ENCODE measurements around the gene SLC25A21.
"Not testable (repeated sequence)": the region's sequence is repeated elsewhere in the genome, so short reads cannot be mapped to it uniquely, and the experiment has no call there.

SLC25A21 gene

GRCh38 chr14:36986407-36986806 lies 186.0 kb downstream of the SLC25A21 start:
- DNase-seq (ENCODE audit: low read depth) = no peak

GRCh38 chr14:36981832-36982529 lies 190.4 kb downstream of the SLC25A21 start:
- DNase-seq (ENCODE audit: low read depth) = no peak

GRCh38 chr14:36980413-36980812 lies 192.0 kb downstream of the SLC25A21 start:
- not testable (repeated sequence) for DNase-seq (ENCODE audit: low read depth)

- no peak for DNase-seq (ENCODE audit: low read depth)
These were observed 192.5 kb downstream of the SLC25A21 start for GRCh38 chr14:36979863-36980262.

- no peak for DNase-seq (ENCODE audit: low read depth)
These were observed 195.8 kb downstream of the SLC25A21 start for GRCh38 chr14:36976571-36977023.

GRCh38 chr14:36975834-36976233 lies 196.6 kb downstream of the SLC25A21 start:
- DNase-seq (ENCODE audit: low read depth) = no peak

- DNase-seq (ENCODE audit: low read depth) = no peak
These were observed 197.4 kb downstream of the SLC25A21 start for GRCh38 chr14:36974985-36975384.

GRCh38 chr14:36973806-36974442 lies 198.5 kb downstream of the SLC25A21 start:
- no peak for DNase-seq (ENCODE audit: low read depth)

- no peak for DNase-seq (ENCODE audit: low read depth)
These were observed 201.0 kb downstream of the SLC25A21 start for GRCh38 chr14:36971263-36971855.

- DNase-seq (ENCODE audit: low read depth) = no peak
These were observed 204.4 kb downstream of the SLC25A21 start for GRCh38 chr14:36967892-36968555.

GRCh38 chr14:36955967-36956366 lies 216.4 kb downstream of the SLC25A21 start:
- DNase-seq (ENCODE audit: low read depth) = no peak

GRCh38 chr14:36955376-36955775 lies 217.0 kb downstream of the SLC25A21 start:
- DNase-seq (ENCODE audit: low read depth) = no peak

- DNase-seq (ENCODE audit: low read depth) = no peak
These were observed 219.7 kb downstream of the SLC25A21 start for GRCh38 chr14:36952689-36953088.

- DNase-seq (ENCODE audit: low read depth) = no peak
These were observed 221.0 kb downstream of the SLC25A21 start for GRCh38 chr14:36951380-36951911.

GRCh38 chr14:36950812-36951211 lies 221.6 kb downstream of the SLC25A21 start:
- no peak for DNase-seq (ENCODE audit: low read depth)

GRCh38 chr14:36949371-36949770 lies 223.0 kb downstream of the SLC25A21 start:
- no peak for DNase-seq (ENCODE audit: low read depth)

- no peak for DNase-seq (ENCODE audit: low read depth)
These were observed 224.1 kb downstream of the SLC25A21 start for GRCh38 chr14:36948157-36948859.

- no peak for DNase-seq (ENCODE audit: low read depth)
These were observed 225.0 kb downstream of the SLC25A21 start for GRCh38 chr14:36947362-36947761.

- DNase-seq (ENCODE audit: low read depth) = no peak
These were observed 225.5 kb downstream of the SLC25A21 start for GRCh38 chr14:36946872-36947271.

- no peak for DNase-seq (ENCODE audit: low read depth)
These were observed 227.9 kb downstream of the SLC25A21 start for GRCh38 chr14:36944307-36945010.
